Measurements from ENCODE around the gene ENG. TPM values are rescaled to one million over a fixed set of nuclear protein-coding genes. Genes with fewer than 3 reads are reported as not detected.
A peak's percentile ranks its signal among the peaks of the same experiment; 100 is the strongest.

The ENG gene
- total RNA-seq, 1 experiment from 2014 or later, result 47.5 TPM

GRCh38 chr9:127777368-127777980, 77.0 kb downstream of the ENG start:
- DNase-seq (ENCODE audit: low read depth), result no peak

DNA sequence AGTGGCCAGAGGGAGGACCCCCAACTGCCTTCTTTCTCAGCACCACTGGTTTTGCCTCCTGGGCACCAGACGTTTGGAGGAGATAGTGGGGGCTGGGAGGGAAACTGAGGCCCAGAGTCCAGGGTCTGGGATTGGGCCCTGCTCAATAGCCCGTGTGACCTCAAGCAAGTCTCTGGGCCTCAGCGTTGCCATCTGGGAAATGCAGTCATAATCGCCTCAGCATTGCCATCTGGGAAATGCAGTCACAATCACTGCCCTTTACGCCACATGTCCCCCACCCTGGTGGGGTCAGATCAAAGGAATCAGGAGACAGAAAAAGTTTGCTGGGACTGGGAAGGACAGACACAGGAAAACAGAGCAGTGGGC, 77.6 kb downstream of the ENG start:
- DNase-seq (ENCODE audit: low read depth), result no peak

DNA sequence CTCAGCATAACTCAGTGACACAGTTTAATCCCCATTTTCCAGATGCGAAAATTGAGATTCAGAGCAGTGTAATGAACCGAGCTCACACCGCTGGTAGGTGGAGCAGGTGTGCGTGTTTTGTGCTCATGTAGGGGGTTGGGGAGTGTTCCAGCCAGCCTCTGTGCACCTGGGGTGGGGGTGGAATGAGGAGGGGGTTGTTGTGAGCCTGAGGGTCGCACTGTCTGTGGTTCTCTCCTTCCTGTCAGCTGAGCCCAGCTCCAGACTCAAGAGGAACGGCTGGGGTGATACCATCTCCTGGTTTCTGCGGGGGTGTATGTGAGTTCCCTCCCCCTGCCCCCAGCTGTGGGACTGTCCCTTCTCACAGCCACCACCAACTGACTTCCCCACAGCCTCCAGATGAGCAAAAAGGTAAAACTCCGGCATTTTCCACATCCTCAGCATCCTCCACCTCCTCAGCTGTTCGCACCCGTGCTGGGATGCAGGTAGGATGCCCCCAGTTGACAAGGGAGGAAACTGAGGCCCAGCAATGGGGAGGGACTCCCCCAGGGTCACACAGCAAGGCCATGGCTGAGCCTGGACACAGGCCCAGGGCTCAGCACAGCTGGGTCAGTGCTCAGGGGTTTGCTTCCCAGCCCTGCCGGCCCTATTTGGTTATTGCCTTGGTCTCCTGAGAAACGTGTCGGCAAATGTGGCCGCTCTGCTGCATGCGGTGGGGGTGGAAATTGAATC, 78.1 kb downstream of the ENG start:
- DNase-seq (ENCODE audit: low read depth), result no peak

DNA sequence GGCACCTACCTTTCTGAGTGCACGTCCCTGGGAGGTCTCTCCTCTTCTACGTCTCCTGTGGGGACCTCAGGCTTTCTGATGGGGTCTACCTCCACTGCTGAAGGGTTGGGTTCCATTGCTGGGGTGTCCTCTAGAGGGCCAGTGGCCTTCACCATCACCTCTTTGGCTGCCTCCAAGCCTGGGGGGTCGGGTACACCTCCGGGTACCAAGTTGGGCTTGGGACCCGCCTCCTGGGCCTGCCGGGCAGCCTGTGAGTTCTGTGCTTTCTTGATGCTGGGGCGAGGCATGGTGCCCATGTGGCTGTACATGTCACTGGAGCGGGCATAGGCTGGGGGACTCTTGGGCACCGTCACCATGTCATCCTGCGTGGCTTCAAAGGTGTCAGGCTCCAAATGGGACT, 80.5 kb downstream of the ENG start:
- no peak for DNase-seq (ENCODE audit: low read depth)

DNA sequence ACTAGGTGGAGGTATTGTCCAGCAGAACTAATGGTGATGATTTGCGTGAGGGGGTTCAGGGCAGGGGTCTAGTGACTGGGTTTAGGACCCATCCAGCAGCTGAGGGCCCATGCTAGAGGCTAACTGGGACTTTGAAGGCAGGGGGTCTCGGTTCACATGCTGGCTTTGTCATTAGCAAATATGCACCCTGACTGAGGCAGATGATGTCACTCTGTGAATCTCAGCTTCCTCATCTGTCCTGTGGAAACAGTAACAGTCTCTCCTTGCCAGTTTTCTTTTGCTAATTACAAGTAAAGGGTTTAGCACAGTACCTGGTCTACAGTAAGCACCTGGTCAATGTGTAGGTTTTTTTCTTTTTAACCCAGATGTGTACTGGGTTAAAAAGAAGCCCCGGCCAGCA, 81.2 kb downstream of the ENG start:
- DNase-seq (ENCODE audit: low read depth), result no peak

- no peak for DNase-seq (ENCODE audit: low read depth)
Observed at GRCh38 chr9:127772603-127773002, 81.9 kb downstream of the ENG start.

DNA sequence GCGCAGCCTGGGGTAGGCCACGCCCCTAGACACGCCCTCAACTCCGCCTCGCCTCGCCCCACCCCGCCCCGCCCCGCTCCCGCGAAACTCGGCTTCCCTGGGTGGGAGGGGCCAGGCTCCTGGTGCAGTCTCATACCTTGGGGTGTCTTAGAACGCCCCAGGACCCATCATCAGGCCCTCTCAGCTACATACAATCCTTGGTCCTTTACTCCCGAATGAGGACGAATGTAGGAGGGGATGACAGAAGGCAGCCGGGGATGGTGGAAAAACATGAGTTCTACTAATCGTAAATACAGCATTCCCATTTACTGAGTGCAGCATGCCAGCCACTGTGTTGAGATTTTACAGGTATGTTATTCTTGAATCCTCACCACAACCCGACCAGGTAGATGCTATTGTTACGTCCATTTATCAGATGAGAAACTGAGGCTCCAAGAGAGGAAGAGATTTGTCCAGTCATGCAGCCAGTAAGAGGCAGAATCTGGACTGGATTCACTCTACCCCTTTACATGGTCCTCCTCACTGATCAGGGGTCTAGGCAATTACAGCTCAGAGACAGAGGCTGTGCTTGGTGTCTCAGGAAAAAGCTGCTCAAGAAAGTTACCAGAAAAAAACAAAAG, 82.8 kb downstream of the ENG start:
- DNase-seq (ENCODE audit: low read depth), result no peak

DNA sequence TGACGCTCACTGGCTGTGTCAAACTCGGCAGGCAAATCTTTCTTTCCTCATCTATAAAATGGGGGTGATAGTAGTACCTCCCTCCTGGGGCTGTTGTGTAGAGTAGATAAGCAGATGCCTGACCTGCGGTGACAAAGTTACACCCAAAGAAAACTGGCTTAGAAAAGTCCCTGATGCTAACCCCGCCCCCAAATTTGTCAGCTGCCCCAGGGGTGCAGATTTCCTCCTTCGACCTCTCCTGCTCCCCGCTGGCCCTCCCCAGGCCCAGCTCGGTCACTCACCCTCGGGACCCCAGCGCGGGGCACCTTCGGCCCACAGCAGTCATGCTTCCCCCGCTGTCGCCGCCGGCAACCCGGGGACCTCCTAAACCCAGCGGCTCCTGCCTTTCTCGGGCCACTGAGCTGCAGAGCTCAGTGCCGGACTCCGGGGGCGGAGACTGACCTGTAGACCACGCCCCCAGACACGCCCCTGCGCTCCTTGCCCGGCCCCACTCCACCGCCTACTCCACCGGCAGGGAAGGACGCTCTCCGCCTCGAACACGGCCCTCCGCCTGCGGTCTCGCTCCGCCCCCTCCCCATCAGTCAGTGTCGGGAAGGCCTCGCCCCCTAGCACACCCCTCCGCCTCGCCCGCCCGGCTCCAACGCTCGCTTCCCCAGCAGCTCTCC, 83.4 kb downstream of the ENG start:
- peak; percentile 94 for DNase-seq (ENCODE audit: low read depth)

- DNase-seq (ENCODE audit: low read depth), result no peak
Observed at GRCh38 chr9:127770583-127770904, 83.9 kb downstream of the ENG start.

GRCh38 chr9:127769929-127770582, 84.4 kb downstream of the ENG start:
- no peak for DNase-seq (ENCODE audit: low read depth)

DNA sequence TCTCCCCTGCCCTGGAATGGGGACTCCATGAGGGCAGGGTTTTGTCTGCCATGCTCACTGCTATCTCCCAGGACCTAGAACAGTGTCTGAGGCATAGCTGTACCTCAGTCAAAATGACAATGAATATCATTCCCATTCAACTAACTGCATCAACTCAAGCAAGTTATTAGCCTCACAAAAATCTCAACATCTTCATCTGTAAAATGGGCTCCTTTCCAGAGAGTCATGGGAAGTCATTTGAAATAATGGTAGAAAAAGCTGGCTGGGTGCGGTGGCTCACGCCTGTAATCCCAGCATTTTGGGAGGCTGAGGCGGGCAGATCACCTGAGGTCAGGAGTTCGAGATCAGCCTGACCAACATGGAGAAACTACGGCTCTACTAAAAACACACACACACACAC, 85.4 kb downstream of the ENG start:
- DNase-seq (ENCODE audit: low read depth), result no peak

DNA sequence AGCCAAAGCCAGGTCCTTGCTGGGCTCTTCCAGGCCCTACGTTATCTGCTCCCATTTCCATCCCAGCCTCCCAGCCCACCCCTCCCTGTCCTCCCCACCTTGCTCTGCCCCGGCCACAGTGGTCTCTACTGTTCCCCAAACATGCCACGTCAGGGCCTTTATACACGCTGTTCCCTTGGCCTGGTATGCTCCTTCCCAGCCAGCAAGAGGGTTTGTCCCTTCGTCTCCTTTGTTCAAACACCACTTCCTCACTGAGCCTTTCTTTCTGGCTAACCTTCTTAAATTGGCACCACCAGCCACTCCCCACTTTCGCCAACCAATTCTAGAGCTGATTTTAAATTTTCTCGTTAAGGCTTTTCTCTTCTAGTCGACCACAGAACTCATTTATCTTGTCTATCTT, 85.8 kb downstream of the ENG start:
- DNase-seq (ENCODE audit: low read depth), result no peak

- DNase-seq (ENCODE audit: low read depth), result no peak
Observed at GRCh38 chr9:127767909-127768331, 86.5 kb downstream of the ENG start.

GRCh38 chr9:127767410-127767809, 87.0 kb downstream of the ENG start:
- no peak for DNase-seq (ENCODE audit: low read depth)

- DNase-seq (ENCODE audit: low read depth), result no peak
Observed at GRCh38 chr9:127765418-127765817, 89.0 kb downstream of the ENG start.

Other genes with a start within 250 kb of the ENG start
- 40.4 and 98.0 TPM in 2 replicates for gene STXBP1, start 242.4 kb downstream of the ENG start, total RNA-seq (2014; rRNA removed)
- not detected in 2 replicates for gene CFAP157, start 147.7 kb downstream of the ENG start, total RNA-seq (2014; rRNA removed)
- gene PTRH1, start 139.0 kb downstream of the ENG start, total RNA-seq (2014; rRNA removed), result 23.9 and 28.8 TPM in 2 replicates
- not detected in 2 replicates for gene TTC16, start 138.6 kb downstream of the ENG start, total RNA-seq (2014; rRNA removed)
- 10.4 and 10.5 TPM in 2 replicates for gene TOR2A, start 119.4 kb downstream of the ENG start, total RNA-seq (2014; rRNA removed)
- gene SH2D3C, start 76.0 kb downstream of the ENG start, total RNA-seq (2014; rRNA removed), result not detected in 2 replicates
- gene CDK9, start 68.6 kb downstream of the ENG start, total RNA-seq (2014; rRNA removed), result 36.6 and 37.0 TPM in 2 replicates
- gene FPGS, start 51.8 kb downstream of the ENG start, total RNA-seq (2014; rRNA removed), result 94.1 and 104 TPM in 2 replicates
- 75.1 and 85.0 TPM in 2 replicates for gene AK1, start 23.0 kb upstream of the ENG start, total RNA-seq (2014; rRNA removed)
- gene ST6GALNAC6, start 44.9 kb upstream of the ENG start, total RNA-seq (2014; rRNA removed), result 105 and 110 TPM in 2 replicates
- gene ST6GALNAC4, start 62.4 kb upstream of the ENG start, total RNA-seq (2014; rRNA removed), result 41.6 and 50.9 TPM in 2 replicates
- gene PIP5KL1, start 76.1 kb upstream of the ENG start, total RNA-seq (2014; rRNA removed), result 2.0 and 2.6 TPM in 2 replicates
- gene DPM2, start 83.2 kb upstream of the ENG start, total RNA-seq (2014; rRNA removed), result 29.0 and 29.5 TPM in 2 replicates
- 4.8 and 12.2 TPM in 2 replicates for gene EEIG1, start 126.3 kb upstream of the ENG start, total RNA-seq (2014; rRNA removed)
- gene NAIF1, start 212.7 kb upstream of the ENG start, total RNA-seq (2014; rRNA removed), result 13.5 and 14.0 TPM in 2 replicates
- 24.9 and 25.2 TPM in 2 replicates for gene SLC25A25, start 213.6 kb upstream of the ENG start, total RNA-seq (2014; rRNA removed)

Data from LHCN-M2 (cell line).